ENCODE measurements around the gene SEMA4G. TPM values are rescaled to one million over a fixed set of nuclear protein-coding genes. Genes with fewer than 3 reads are reported as not detected.

SEMA4G gene
- polyA plus RNA-seq, 2 of the 4 experiments (the other 2 are of a cell fraction) = 13.5 to 17.4 TPM

- peak; percentile 54 to 67 for TF ChIP-seq RAD21 (conservative IDR thresholded peaks at IDR 0.05 in 1 of 2, IDR thresholded peaks at IDR 0.05 in 1 of 2)
- TF ChIP-seq JUN (IDR thresholded peaks at IDR 0.05) = peak in 1 of 2 experiments; percentile 33; a peak in 1 of 5 replicates
- no peak for TF ChIP-seq FOSB (CRISPR knock-in tag; IDR thresholded peaks at IDR 0.05)
Observed at GRCh38 chr10:101012525-101013364, 43.4 kb downstream of the SEMA4G start (continued).

- TF ChIP-seq GATA3 (IDR thresholded peaks at IDR 0.05; ENCODE audit: borderline replicate concordance) (no peak), ZFP36 (IDR thresholded peaks at IDR 0.05; ENCODE audit: borderline replicate concordance, partially characterized antibody) (peak; percentile 87)
- peaks cover 32% of the 10 kb centered on the region for H3K4me1 ChIP-seq
- no peaks in the 10 kb centered on the region for H3K9me3 ChIP-seq
- no peak for ATAC-seq
- CTCF ChIA-PET = interaction anchor here (0.7 to 59.3 kb wide), 15 partner anchors 17 to 477 kb away, joined by 3 to 2364 read pairs (median 5); partner anchors contain the start of genes KAZALD1, LZTS2, MRPL43 and PDZD7
- 49% methylated on average over 9 of the region's 9 CpGs for WGBS (ENCODE audit: missing lambda C conversion rate)
- DNase-seq (ENCODE audit: low read depth in 1 of 2, low spot score in 1 of 2) = no peak
- POLR2A ChIA-PET = no interaction called here
- no peak overlapping the region for H3K4me3 ChIP-seq
- no peak for FAIRE-seq
- H3K27ac ChIP-seq = peak overlapping the region; percentile 3 to 70; a peak in 4 of 6 replicates
- peak overlapping the region; percentile 51 for H3K4me2 ChIP-seq
Observed at GRCh38 chr10:101013365-101013825, 44.1 kb downstream of the SEMA4G start.

- peak overlapping the region in 1 of 2 experiments; percentile 66; a peak in 3 of 6 replicates for H3K27ac ChIP-seq
- WGBS (ENCODE audit: missing lambda C conversion rate) = 21% methylated on average over 11 of the region's 11 CpGs
- DNase-seq (ENCODE audit: low read depth in 1 of 2, low spot score in 1 of 2) (peak; percentile 71 to 82), ATAC-seq (peak; percentile 30 to 63; a peak in 3 of 6 replicates), FAIRE-seq (no peak)
- H3K4me3 ChIP-seq = no peak overlapping the region
- no peaks in the 10 kb centered on the region for H3K9me3 ChIP-seq
- H3K4me2 ChIP-seq = peak overlapping the region; percentile 9; the same call in 2 of the 3 replicates
- TF ChIP-seq CTCF (IDR thresholded peaks at IDR 0.05) (peak; percentile 79), RAD21 (conservative IDR thresholded peaks at IDR 0.05 in 1 of 2, IDR thresholded peaks at IDR 0.05 in 1 of 2) (peak; percentile 83 to 86), ZNF302 (CRISPR knock-in tag; IDR thresholded peaks at IDR 0.05) (no peak), MYC (IDR thresholded peaks at IDR 0.05; ENCODE audit: borderline replicate concordance, low read length) (peak; percentile 53; the same call in 1 of the 2 replicates), SMC3 (IDR thresholded peaks at IDR 0.05) (peak; percentile 61)
- peaks cover 32% of the 10 kb centered on the region for H3K4me1 ChIP-seq
- POLR2A ChIA-PET = interaction anchor here (1.3 to 1.6 kb wide), 3 partner anchors 17 to 27 kb away, joined by 4 to 5 read pairs (median 5); partner anchors contain the start of genes MRPL43, PDZD7, SFXN3 and TWNK
- CTCF ChIA-PET = interaction anchor here (0.7 to 59.3 kb wide), 25 partner anchors 18 to 919 kb away, joined by 3 to 2364 read pairs (median 3); partner anchors contain the start of genes KAZALD1, LZTS2, MRPL43 and PDZD7
Observed at GRCh38 chr10:101014230-101014884, 45.1 kb downstream of the SEMA4G start.

- peak in 1 of 2 experiments; percentile 62 for DNase-seq (ENCODE audit: low read depth in 1 of 2, low spot score in 1 of 2)
- Histone ChIP-seq H3K9me3 (no peaks in the 10 kb centered on the region), H3K27ac (peak overlapping the region in 1 of 2 experiments; percentile 44; a peak in 1 of 6 replicates), H3K4me1 (peaks cover 32% of the 10 kb centered on the region), H3K4me2 (peak overlapping the region; percentile 7; the same call in 2 of the 3 replicates), H3K4me3 (no peak overlapping the region)
- WGBS (ENCODE audit: missing lambda C conversion rate) = 44% methylated on average over 6 of the region's 7 CpGs
- ATAC-seq = no peak
- no peak for FAIRE-seq
- CTCF ChIA-PET = interaction anchor here (0.7 to 59.3 kb wide), 20 partner anchors 18 to 918 kb away, joined by 3 to 2364 read pairs (median 4); partner anchors contain the start of genes KAZALD1, LZTS2, MRPL43 and PDZD7
- POLR2A ChIA-PET = interaction anchor here (0.9 to 1.6 kb wide), 4 partner anchors 9 to 28 kb away, joined by 4 to 5 read pairs (median 4); partner anchors contain the start of genes MRPL43, PDZD7, SFXN3 and TWNK
- no peak for TF ChIP-seq FOSB (CRISPR knock-in tag; IDR thresholded peaks at IDR 0.05)
- no peak for TF ChIP-seq TFCP2L1 (CRISPR knock-in tag; IDR thresholded peaks at IDR 0.05)
- TF ChIP-seq PBX3 (IDR thresholded peaks at IDR 0.05) = no peak
- TF ChIP-seq ZFP36 (IDR thresholded peaks at IDR 0.05; ENCODE audit: borderline replicate concordance, partially characterized antibody) = peak; percentile 86
- TF ChIP-seq BCL3 (IDR thresholded peaks at IDR 0.05) = no peak
- no peak for TF ChIP-seq MAX (IDR thresholded peaks at IDR 0.05)
- no peak for TF ChIP-seq TP53 (CRISPR knock-in tag; IDR thresholded peaks at IDR 0.05)
- no peak for TF ChIP-seq RFX5 (IDR thresholded peaks at IDR 0.05)
- TF ChIP-seq HEYL (CRISPR knock-in tag; IDR thresholded peaks at IDR 0.05) = no peak
- TF ChIP-seq POLR2A (IDR thresholded peaks at IDR 0.05; ENCODE audit: low read length) = no peak
- TF ChIP-seq GATA3 (IDR thresholded peaks at IDR 0.05; ENCODE audit: borderline replicate concordance) = no peak
- no peak for TF ChIP-seq RCOR1 (IDR thresholded peaks at IDR 0.05; ENCODE audit: low read depth, low read length)
- TF ChIP-seq FOSL2 (IDR thresholded peaks at IDR 0.05) = no peak
- TF ChIP-seq FOSL2 (CRISPR knock-in tag; IDR thresholded peaks at IDR 0.05) = peak; percentile 41; the same call in 1 of the 2 replicates
Observed at GRCh38 chr10:101014966-101015581, 45.8 kb downstream of the SEMA4G start.

Data from A549 (cell line).